Fibroblast of lung (primary cell): ENCODE data around the gene TSHR. TPM values are rescaled to one million over a fixed set of nuclear protein-coding genes. Genes with fewer than 3 reads are reported as not detected.

Experiments used
- DNase-seq, 2 donors: peaks; one replicate each; pipeline versions ENCODE4 v3.0.0 to v3.0.0-alpha.2; 2010; ENCODE audit warnings: low read depth in 2 of 2
- H2AFZ ChIP-seq: 2 replicates; pipeline ENCODE4 v1.5.1; 2012; ENCODE audit warnings: low read length, control low read depth, inconsistent platforms
- H3K27ac ChIP-seq: 2 replicates; pipeline ENCODE4 v1.5.1; 2011; ENCODE audit warnings: low read length, control low read depth; ENCODE audit not compliant: insufficient read depth
- H3K27me3 ChIP-seq: 2 replicates; pipeline ENCODE4 v1.5.1; 2011; ENCODE audit warnings: mild to moderate bottlenecking, low read length; ENCODE audit not compliant: control insufficient read depth, insufficient read depth
- H3K36me3 ChIP-seq: 2 replicates; pipeline ENCODE4 v1.5.1; 2011; ENCODE audit warnings: low read length; ENCODE audit not compliant: control insufficient read depth, insufficient read depth
- H3K4me1 ChIP-seq: 2 replicates; pipeline ENCODE4 v1.5.1; 2011; ENCODE audit warnings: low read length; ENCODE audit not compliant: control insufficient read depth, insufficient read depth; ENCODE audit errors: extremely low read depth
- H3K4me2 ChIP-seq: 2 replicates; pipeline ENCODE4 v1.5.1; 2011; ENCODE audit warnings: low read length, control low read depth; ENCODE audit not compliant: insufficient read depth; ENCODE audit errors: extremely low read depth
- H3K4me3 ChIP-seq, 4 experiments: fragments of 200-600 bp in 1 of 4; sonication (generic) in 1 of 4; replicated peaks in 1 of 4; 2 replicates each; pipeline ENCODE4 v1.5.1; 2011 to 2016; ENCODE audit warnings: low read length in 4 of 4, low read depth in 3 of 4, mild to moderate bottlenecking in 3 of 4, control low read depth in 2 of 4, inconsistent platforms in 1 of 4, mixed read lengths in 1 of 4; ENCODE audit not compliant: insufficient read depth in 1 of 4; ENCODE audit errors: control extremely low read depth in 1 of 4
- H3K79me2 ChIP-seq: 2 replicates; pipeline ENCODE4 v1.5.1; 2012; ENCODE audit warnings: mild to moderate bottlenecking, low read length, inconsistent platforms; ENCODE audit not compliant: control insufficient read depth, insufficient read depth
- H3K9ac ChIP-seq: 2 replicates; pipeline ENCODE4 v1.5.1; 2011; ENCODE audit warnings: mild to moderate bottlenecking, low read length, control low read depth; ENCODE audit not compliant: insufficient read depth
- H3K9me3 ChIP-seq: 2 replicates; pipeline ENCODE4 v1.5.1; 2012; ENCODE audit warnings: low read depth, low read length; ENCODE audit not compliant: control insufficient read depth, insufficient read depth
- H4K20me1 ChIP-seq: 2 replicates; pipeline ENCODE4 v1.5.1; 2011; ENCODE audit warnings: low read length; ENCODE audit not compliant: control insufficient read depth, insufficient read depth; ENCODE audit errors: extremely low read depth
- CTCF ChIP-seq, 2 donors: IDR thresholded peaks in 1 of 2; conservative IDR thresholded peaks in 1 of 2; 1 replicate in 1 of 2; 2 replicates in 1 of 2; pipeline ENCODE4 v1.5.1; 2011 to 2012; ENCODE audit warnings: low read length in 2 of 2, control low read depth in 1 of 2, inconsistent platforms in 1 of 2, low read depth in 1 of 2, mild to moderate bottlenecking in 1 of 2
- EZH2 ChIP-seq: IDR thresholded peaks from 2 replicates; pipeline ENCODE4 v1.5.1; 2012; ENCODE audit warnings: low read length, control low read depth, mild to moderate bottlenecking; ENCODE audit errors: missing control alignments
- polyA plus RNA-seq, 2 donors: library from polyadenylated mRNA; depleted of rRNA in 1 of 2; stranded (reverse) in 1 of 2; unstranded in 1 of 2; fragments of >200 nt; gene quantifications; 2 replicates each; pipeline ENCODE4 v1.2.1, GENCODE V29; 2011 to 2012; ENCODE audit warnings: missing spikeins in 1 of 2
- total RNA-seq: library from RNA; depleted of rRNA; stranded (reverse); fragments of >200 nt; gene quantifications from 2 replicates; pipeline ENCODE4 v1.2.1, GENCODE V29; 2014

The TSHR gene
- total and polyA plus RNA-seq, 2 donors (not counting 1 experiment from before 2014, with no cell fraction given), result not detected

GRCh38 chr14:81055971-81056370 lies 100.5 kb downstream of the TSHR start:
- Histone ChIP-seq H2AFZ (no peak overlapping the region), H4K20me1 (no peaks in the 10 kb centered on the region), H3K4me3 (no peak overlapping the region), H3K27me3 (no peaks in the 10 kb centered on the region), H3K9me3 (no peaks in the 10 kb centered on the region), H3K4me2 (no peak overlapping the region), H3K4me1 (no peaks in the 10 kb centered on the region), H3K79me2 (no peaks in the 10 kb centered on the region), H3K27ac (no peak overlapping the region), H3K36me3 (no peaks in the 10 kb centered on the region), H3K9ac (no peak overlapping the region)
- no peak for TF ChIP-seq EZH2
- TF ChIP-seq CTCF (conservative IDR thresholded peaks at IDR 0.05 in 1 of 2, IDR thresholded peaks at IDR 0.05 in 1 of 2; ENCODE audit: low read depth in 1 of 2, low read length in 2 of 2), result no peak
- no peak for DNase-seq

GRCh38 chr14:81062380-81062779 lies 107.0 kb downstream of the TSHR start:
- no peak for TF ChIP-seq EZH2
- TF ChIP-seq CTCF (conservative IDR thresholded peaks at IDR 0.05 in 1 of 2, IDR thresholded peaks at IDR 0.05 in 1 of 2; ENCODE audit: low read depth in 1 of 2, low read length in 2 of 2), result no peak
- no peaks in the 10 kb centered on the region for H3K36me3 ChIP-seq
- no peak overlapping the region for H2AFZ ChIP-seq
- no peaks in the 10 kb centered on the region for H3K4me1 ChIP-seq
- no peaks in the 10 kb centered on the region for H3K9me3 ChIP-seq
- no peak overlapping the region for H3K4me2 ChIP-seq
- H3K4me3 ChIP-seq, result no peak overlapping the region
- H3K79me2 ChIP-seq, result no peaks in the 10 kb centered on the region
- H3K27ac ChIP-seq, result no peak overlapping the region
- H3K27me3 ChIP-seq, result no peaks in the 10 kb centered on the region
- no peaks in the 10 kb centered on the region for H4K20me1 ChIP-seq
- H3K9ac ChIP-seq, result no peak overlapping the region
- DNase-seq, result no peak

GRCh38 chr14:81062816-81063215 lies 107.4 kb downstream of the TSHR start:
- TF ChIP-seq CTCF (conservative IDR thresholded peaks at IDR 0.05 in 1 of 2, IDR thresholded peaks at IDR 0.05 in 1 of 2; ENCODE audit: low read depth in 1 of 2, low read length in 2 of 2) (no peak), EZH2 (no peak)
- no peak overlapping the region for H3K4me3 ChIP-seq
- H3K9me3 ChIP-seq, result no peaks in the 10 kb centered on the region
- no peaks in the 10 kb centered on the region for H3K36me3 ChIP-seq
- no peak overlapping the region for H2AFZ ChIP-seq
- H3K4me2 ChIP-seq, result no peak overlapping the region
- no peaks in the 10 kb centered on the region for H3K4me1 ChIP-seq
- H4K20me1 ChIP-seq, result no peaks in the 10 kb centered on the region
- no peak overlapping the region for H3K9ac ChIP-seq
- H3K79me2 ChIP-seq, result no peaks in the 10 kb centered on the region
- no peak overlapping the region for H3K27ac ChIP-seq
- no peaks in the 10 kb centered on the region for H3K27me3 ChIP-seq
- no peak for DNase-seq
